Natural killer cell (primary cell): ENCODE measurements around the gene BICD1. TPM values are rescaled to one million over a fixed set of nuclear protein-coding genes. Genes with fewer than 3 reads are reported as not detected.
"Not testable (repeated sequence)": the region's sequence is repeated elsewhere in the genome, so short reads cannot be mapped to it uniquely, and the experiment has no call there.

Experiments
- ATAC-seq, 3 donors: fragments of 150-1000 bp in 2 of 3; fragments of 200-7000 bp in 1 of 3; cut with Tn5 transposase; 1 replicate in 1 of 3; 2 replicates in 2 of 3; pipeline ENCODE4 v1.10.0; 2021; ENCODE audit warnings: mild to moderate bottlenecking in 2 of 3, moderate library complexity in 2 of 3
- DNase-seq, 2 donors: peaks; one replicate each; pipeline versions ENCODE4 v3.0.0 to v3.0.0-alpha.2; 2013 to 2021; ENCODE audit warnings: mixed read lengths in 1 of 2
- H3K27ac ChIP-seq: one replicate; pipeline ENCODE4 v1.5.1; 2013; ENCODE audit warnings: mild to moderate bottlenecking, low read length
- H3K27me3 ChIP-seq: one replicate; pipeline ENCODE4 v1.6.1; 2013; ENCODE audit warnings: low read length; ENCODE audit not compliant: control insufficient read depth, insufficient read depth
- H3K36me3 ChIP-seq: one replicate; pipeline ENCODE4 v1.6.1; 2013; ENCODE audit warnings: low read length; ENCODE audit not compliant: control insufficient read depth, insufficient read depth
- H3K4me1 ChIP-seq: one replicate; pipeline ENCODE4 v1.6.1; 2013; ENCODE audit warnings: low read length; ENCODE audit not compliant: control insufficient read depth, insufficient read depth
- H3K4me3 ChIP-seq: one replicate; pipeline ENCODE4 v1.5.1; 2013; ENCODE audit warnings: low read length
- H3K9me3 ChIP-seq: one replicate; pipeline ENCODE4 v1.6.1; 2013; ENCODE audit warnings: low read length; ENCODE audit not compliant: control insufficient read depth, insufficient read depth
- H3K27ac Mint-ChIP-seq, 2 donors: one replicate each; pipeline ENCODE4 v1.8.0; 2022; ENCODE audit warnings: mild to moderate bottlenecking in 2 of 2, mixed read lengths in 2 of 2, moderate library complexity in 1 of 2
- H3K27me3 Mint-ChIP-seq, 2 donors: one replicate each; pipeline ENCODE4 v1.8.0; 2022; ENCODE audit warnings: low read depth in 2 of 2, mixed read lengths in 2 of 2
- H3K36me3 Mint-ChIP-seq: one replicate; pipeline ENCODE4 v1.8.0; 2022; ENCODE audit warnings: mixed read lengths
- H3K4me1 Mint-ChIP-seq, 2 donors: one replicate each; pipeline ENCODE4 v1.8.0; 2022; ENCODE audit warnings: mixed read lengths in 2 of 2
- H3K4me3 Mint-ChIP-seq: one replicate; pipeline ENCODE4 v1.8.0; 2022; ENCODE audit warnings: mild to moderate bottlenecking, moderate library complexity, mixed read lengths
- H3K9me3 Mint-ChIP-seq, 2 donors: one replicate each; pipeline ENCODE4 v1.8.0; 2022; ENCODE audit warnings: mixed read lengths in 2 of 2
- CTCF ChIP-seq: fragments of 200-600 bp; IDR thresholded peaks from one replicate; pipeline ENCODE4 v1.8.0; 2022; ENCODE audit warnings: antibody characterized with exemption
- WGBS: methylation state at CpG from one replicate; pipeline ENCODE4 v1.1.7; 2013; ENCODE audit warnings: missing lambda C conversion rate; ENCODE audit not compliant: insufficient coverage; 5-methylcytosine and 5-hydroxymethylcytosine counted together
- intact Hi-C: fragments of 100-400 bp; cut with micrococcal nuclease; formaldehyde crosslinking; loops from one replicate; pipeline ENCODE4 v1.14.2; 2022
- total RNA-seq, 4 donors: library from RNA; stranded (reverse); fragments of 120-200 nt in 1 of 4; gene quantifications; one replicate each; pipeline versions ENCODE4 v1.2.3 to v1.2.4, GENCODE V29; 2013 to 2022

The BICD1 gene
- total RNA-seq, 3 donors from 2014 or later (not counting 1 experiment from before 2014, with no cell fraction given) = 10.0 to 16.0 (median 15.5) TPM

GRCh38 chr12:32273712-32274111, 167.1 kb downstream of the BICD1 start:
- WGBS = 17% methylated on average over 4 of the region's 7 CpGs

GRCh38 chr12:32274665-32275064, 168.0 kb downstream of the BICD1 start:
- Mint-ChIP-seq H3K9me3 (no peaks in the 10 kb centered on the region), H3K4me1 (peaks cover 16% of the 10 kb centered on the region in 2 donors), H3K27ac (no peak overlapping the region), H3K27me3 (no peaks in the 10 kb centered on the region), H3K4me3 (no peak overlapping the region), H3K36me3 (no peaks in the 10 kb centered on the region)
- no peak for ATAC-seq
- no peaks in the 10 kb centered on the region for H3K27me3 ChIP-seq
- H3K4me1 ChIP-seq = peaks cover 10% of the 10 kb centered on the region
- intact Hi-C loops = no loop called here
- no peaks in the 10 kb centered on the region for H3K9me3 ChIP-seq
- no peak overlapping the region for H3K4me3 ChIP-seq
- DNase-seq = no peak
- no CpG with 5 or more reads among the region's 2 CpGs for WGBS
- H3K36me3 ChIP-seq = no peaks in the 10 kb centered on the region
- H3K27ac ChIP-seq = no peak overlapping the region
- no peak for TF ChIP-seq CTCF

More at GRCh38 chr12:32273712-32274111, 167.1 kb downstream of the BICD1 start:
- Histone ChIP-seq H3K27ac (peak overlapping the region; percentile 65), H3K4me1 (peaks cover 10% of the 10 kb centered on the region), H3K36me3 (no peaks in the 10 kb centered on the region), H3K4me3 (no peak overlapping the region), H3K27me3 (no peaks in the 10 kb centered on the region), H3K9me3 (no peaks in the 10 kb centered on the region)
- Mint-ChIP-seq H3K36me3 (no peaks in the 10 kb centered on the region), H3K4me3 (peak overlapping the region; percentile 43), H3K4me1 (peaks cover 16% of the 10 kb centered on the region in 2 donors), H3K27me3 (no peaks in the 10 kb centered on the region), H3K9me3 (no peaks in the 10 kb centered on the region), H3K27ac (peak overlapping the region; percentile 82 to 93)
- no peak for TF ChIP-seq CTCF
- ATAC-seq (peak; percentile 86 to 99 (median 98)), DNase-seq (peak; percentile 38 to 72)
- intact Hi-C loops = no loop called here

GRCh38 chr12:32275520-32275919, 168.9 kb downstream of the BICD1 start:
- H3K9me3 ChIP-seq, H3K27me3 ChIP-seq, intact Hi-C loops, H3K36me3 Mint-ChIP-seq, H3K27ac ChIP-seq, H3K36me3 ChIP-seq, ATAC-seq, H3K4me3 ChIP-seq, H3K27ac Mint-ChIP-seq, DNase-seq, H3K4me3 Mint-ChIP-seq, H3K9me3 Mint-ChIP-seq, H3K27me3 Mint-ChIP-seq: not testable (repeated sequence)
- WGBS = over 99% methylated on average over 17 of the region's 17 CpGs
- H3K4me1 Mint-ChIP-seq = peaks cover 16% of the 10 kb centered on the region in 2 donors
- peaks cover 10% of the 10 kb centered on the region for H3K4me1 ChIP-seq

- no peaks in the 10 kb centered on the region for H3K9me3 Mint-ChIP-seq
- WGBS = 100% methylated on average over 2 of the region's 2 CpGs
- TF ChIP-seq CTCF = no peak
- ATAC-seq (no peak), DNase-seq (no peak)
- no peak overlapping the region for H3K27ac ChIP-seq
- peaks cover 13 to 14% of the 10 kb centered on the region in 2 donors for H3K4me1 Mint-ChIP-seq
- H3K36me3 Mint-ChIP-seq = no peaks in the 10 kb centered on the region
- H3K4me1 ChIP-seq = peaks cover 10% of the 10 kb centered on the region
- no peaks in the 10 kb centered on the region for H3K36me3 ChIP-seq
- no peaks in the 10 kb centered on the region for H3K9me3 ChIP-seq
- no peaks in the 10 kb centered on the region for H3K27me3 ChIP-seq
- no peak overlapping the region for H3K4me3 Mint-ChIP-seq
- intact Hi-C loops = no loop called here
- H3K27ac Mint-ChIP-seq = no peak overlapping the region
- no peak overlapping the region for H3K4me3 ChIP-seq
- no peaks in the 10 kb centered on the region for H3K27me3 Mint-ChIP-seq
Observed at GRCh38 chr12:32277774-32278173, 171.1 kb downstream of the BICD1 start.
